Upper lobe of left lung (tissue), 6 donors: ENCODE results near the gene CEP19. TPM values are rescaled to one million over a fixed set of nuclear protein-coding genes. Genes with fewer than 3 reads are reported as not detected.

ENCODE experiments used
- ATAC-seq, 2 donors: fragments of 200-7000 bp; cut with Tn5 transposase; one replicate each; pipeline ENCODE4 v1.9.1; 2022; ENCODE audit warnings: mild to moderate bottlenecking in 2 of 2, moderate library complexity in 2 of 2; ENCODE audit not compliant: low FRiP score in 2 of 2
- DNase-seq, 2 donors: peaks; one replicate each; pipeline ENCODE4 v3.0.0-alpha.2; 2019 to 2020
- H3K27ac ChIP-seq, 4 donors: fragments of 200-600 bp; sonication (generic); one replicate each; pipeline ENCODE4 v1.5.1; 2016 to 2019
- H3K27me3 ChIP-seq, 4 donors: fragments of 200-600 bp; sonication (generic); one replicate each; pipeline ENCODE4 v1.5.1; 2017 to 2019
- H3K36me3 ChIP-seq, 4 donors: fragments of 200-600 bp; sonication (generic); one replicate each; pipeline ENCODE4 v1.5.1; 2016 to 2019
- H3K4me1 ChIP-seq, 4 donors: fragments of 200-600 bp; sonication (generic); one replicate each; pipeline ENCODE4 v1.5.1; 2018 to 2019
- H3K4me3 ChIP-seq, 4 donors: fragments of 200-600 bp; sonication (generic); one replicate each; pipeline ENCODE4 v1.5.1; 2017 to 2019; ENCODE audit warnings: mild to moderate bottlenecking in 2 of 4, moderate library complexity in 1 of 4
- H3K9me3 ChIP-seq, 4 donors: fragments of 200-600 bp; sonication (generic); one replicate each; pipeline ENCODE4 v1.5.1; 2018 to 2019
- EP300 ChIP-seq, 4 donors: sonication (generic); formaldehyde crosslinking; IDR thresholded peaks; one replicate each; pipeline ENCODE4 v1.5.1; 2017; ENCODE audit warnings: antibody characterized with exemption in 4 of 4, control low read depth in 2 of 4
- POLR2A ChIP-seq, 4 donors: fragments of 450-650 bp; IDR thresholded peaks; one replicate each; pipeline ENCODE4 v1.5.1; 2016 to 2017; ENCODE audit warnings: antibody characterized with exemption in 4 of 4, mild to moderate bottlenecking in 2 of 4
- POLR2AphosphoS5 ChIP-seq, 2 donors: sonication (generic); formaldehyde crosslinking; IDR thresholded peaks; one replicate each; pipeline ENCODE4 v1.5.1; 2017; ENCODE audit warnings: antibody characterized with exemption in 2 of 2
- WGBS, 2 donors: methylation state at CpG; one replicate each; pipeline ENCODE4 v1.1.5; 2017 to 2018; 5-methylcytosine and 5-hydroxymethylcytosine counted together
- total RNA-seq, 6 donors: library from RNA; depleted of rRNA in 4 of 6; stranded (reverse); fragments of >200 nt in 4 of 6; gene quantifications; one replicate each; pipeline versions ENCODE4 v1.1.0 to v1.2.1, GENCODE V29; 2016 to 2021
- TF ChIP-seq, protein P1 (sequence below), 6 experiments: fragments of 450-650 bp in 4 of 6; fragments of 200-600 bp in 2 of 6; sonication (generic) in 2 of 6; IDR thresholded peaks; one replicate each; pipeline ENCODE4 v1.5.1; 2016 to 2019; ENCODE audit warnings: antibody characterized with exemption in 6 of 6
- donor health status: DM: no; HTN: no; CAD: no; lungs with moderate emphysema.
- donor health status: DM: no; HTN: yes; CAD: no; lungs with severe emphysema.

The CEP19 gene
- total RNA-seq, 6 donors from 2014 or later, result 1.2 to 9.0 (median 2.6) TPM

DNA sequence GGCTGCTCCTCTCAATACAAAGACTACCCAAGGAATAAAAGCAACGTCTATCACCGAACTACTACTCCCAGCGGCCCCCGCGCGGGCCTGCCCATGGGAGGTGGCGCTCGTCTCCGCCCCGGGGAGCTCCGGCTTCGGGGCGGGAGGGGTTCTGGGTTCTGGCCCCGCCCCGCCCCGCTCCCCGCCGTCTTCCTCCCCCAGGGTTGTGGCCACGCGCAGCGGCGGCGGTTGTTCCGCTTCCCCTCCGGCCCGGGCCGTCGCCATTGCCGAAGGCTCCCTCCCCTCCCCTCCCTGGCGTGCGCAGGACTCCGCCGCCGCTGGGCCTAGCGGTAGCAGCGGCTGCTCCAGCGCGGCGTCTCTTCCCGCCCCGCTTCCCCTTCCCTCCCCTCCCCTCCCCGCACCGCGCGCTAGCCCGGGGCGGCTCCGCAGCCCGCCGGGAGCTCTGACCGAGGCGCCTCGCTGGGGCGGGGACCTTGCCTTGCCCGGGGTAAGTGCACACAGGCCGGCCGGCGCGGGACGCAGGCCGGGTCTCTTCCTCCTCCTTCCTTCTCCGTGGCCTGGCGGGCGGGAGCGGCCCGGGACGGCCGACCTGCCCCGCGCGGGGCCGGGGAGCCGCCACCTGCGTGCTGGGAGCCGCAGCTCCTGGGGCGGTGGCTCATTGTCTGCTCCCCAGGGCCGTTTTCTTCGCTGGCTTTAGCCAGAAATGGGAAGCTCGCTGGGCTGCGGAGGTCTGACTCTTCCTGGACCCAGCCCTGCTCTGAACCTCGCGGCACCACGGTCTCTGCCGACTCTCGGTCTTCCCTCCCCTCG is 27.8 kb upstream of the CEP19 start, which contains the start of gene PAK2:
Gene PAK2 (plus strand): TSS at position 187 of the 810 bp plus-strand sequence. CDS start 42,790 bp downstream, outside the sequence.
- 0 to 1% methylated on average over 12 to 51 of the region's 86 CpGs for WGBS, 2 donors
- peak in 3 of 4 donors; percentile 22 to 69 (median 62) for TF ChIP-seq POLR2A (IDR thresholded peaks at IDR 0.05)
- TF ChIP-seq POLR2AphosphoS5 (IDR thresholded peaks at IDR 0.05), result peak; percentile 85 to 92
- TF ChIP-seq, protein P1, sequence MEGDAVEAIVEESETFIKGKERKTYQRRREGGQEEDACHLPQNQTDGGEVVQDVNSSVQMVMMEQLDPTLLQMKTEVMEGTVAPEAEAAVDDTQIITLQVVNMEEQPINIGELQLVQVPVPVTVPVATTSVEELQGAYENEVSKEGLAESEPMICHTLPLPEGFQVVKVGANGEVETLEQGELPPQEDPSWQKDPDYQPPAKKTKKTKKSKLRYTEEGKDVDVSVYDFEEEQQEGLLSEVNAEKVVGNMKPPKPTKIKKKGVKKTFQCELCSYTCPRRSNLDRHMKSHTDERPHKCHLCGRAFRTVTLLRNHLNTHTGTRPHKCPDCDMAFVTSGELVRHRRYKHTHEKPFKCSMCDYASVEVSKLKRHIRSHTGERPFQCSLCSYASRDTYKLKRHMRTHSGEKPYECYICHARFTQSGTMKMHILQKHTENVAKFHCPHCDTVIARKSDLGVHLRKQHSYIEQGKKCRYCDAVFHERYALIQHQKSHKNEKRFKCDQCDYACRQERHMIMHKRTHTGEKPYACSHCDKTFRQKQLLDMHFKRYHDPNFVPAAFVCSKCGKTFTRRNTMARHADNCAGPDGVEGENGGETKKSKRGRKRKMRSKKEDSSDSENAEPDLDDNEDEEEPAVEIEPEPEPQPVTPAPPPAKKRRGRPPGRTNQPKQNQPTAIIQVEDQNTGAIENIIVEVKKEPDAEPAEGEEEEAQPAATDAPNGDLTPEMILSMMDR (IDR thresholded peaks at IDR 0.05), result peak in 1 of 6 experiments; percentile 6
- no peak for TF ChIP-seq EP300 (IDR thresholded peaks at IDR 0.05)
- ATAC-seq, result peak; percentile 98 to 99
- Histone ChIP-seq H3K9me3 (no peaks in the 10 kb centered on the region), H3K4me1 (peaks cover 11 to 41% (median 19%) of the 10 kb centered on the region in 4 donors), H3K27me3 (no peaks in the 10 kb centered on the region), H3K36me3 (no peaks in the 10 kb centered on the region), H3K27ac (peak within 1 kb of the TSS; percentile 93 to 100 (median 98)), H3K4me3 (peak within 1 kb of the TSS; percentile 56 to 98 (median 85))
- peak; percentile 96 to 98 for DNase-seq

- 83 to 84% methylated on average over 6 of the region's 6 CpGs for WGBS, 2 donors
- TF ChIP-seq POLR2AphosphoS5 (IDR thresholded peaks at IDR 0.05) (no peak), EP300 (IDR thresholded peaks at IDR 0.05) (no peak), POLR2A (IDR thresholded peaks at IDR 0.05) (no peak)
- TF ChIP-seq, protein P1 (IDR thresholded peaks at IDR 0.05), result no peak
- Histone ChIP-seq H3K27ac (no peak overlapping the region), H3K4me3 (no peak overlapping the region), H3K27me3 (no peaks in the 10 kb centered on the region), H3K4me1 (peaks cover 9 to 23% (median 14%) of the 10 kb centered on the region in 4 donors), H3K36me3 (peaks cover 0 to 15% (median 0%) of the 10 kb centered on the region in 4 donors), H3K9me3 (no peaks in the 10 kb centered on the region)
- no peak for DNase-seq
- ATAC-seq, result no peak
These were observed 25.6 kb upstream of the CEP19 start for GRCh38 chr3:196737655-196738054.

DNA sequence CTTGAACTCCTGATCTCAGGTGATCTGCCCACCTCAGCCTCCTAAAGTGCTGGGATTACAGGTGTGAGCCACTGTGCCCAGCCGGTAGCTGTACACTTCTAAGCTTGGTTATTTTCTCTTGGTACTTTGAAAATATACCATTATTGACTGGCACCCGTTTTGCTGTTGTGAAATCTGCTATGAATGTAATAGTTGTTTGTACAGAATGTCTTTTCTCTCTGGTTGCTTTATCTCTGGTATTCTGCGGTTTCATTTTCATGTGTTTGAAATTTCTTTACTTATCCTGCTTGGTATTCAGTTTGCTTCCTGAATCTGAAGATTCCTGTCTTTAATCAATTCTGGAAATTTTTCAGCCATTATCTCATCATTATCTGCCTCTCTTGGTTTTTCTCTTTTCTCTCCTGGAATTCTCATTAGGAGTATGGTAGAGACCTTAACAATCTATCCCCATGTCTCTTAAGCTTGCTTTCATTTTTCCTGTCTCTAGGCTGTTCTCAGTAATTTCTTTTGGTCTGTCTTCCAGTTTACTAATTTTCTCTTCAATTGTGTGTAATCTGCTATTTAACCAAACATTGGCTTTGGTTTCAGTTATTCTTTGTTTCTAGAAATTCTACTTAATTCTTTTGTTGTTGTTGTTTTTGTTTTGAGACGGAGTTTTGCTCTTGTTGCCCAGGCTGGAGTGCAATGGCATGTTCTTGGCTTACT is 24.8 kb upstream of the CEP19 start:
- WGBS, 2 donors, result 92 to 94% methylated on average over 4 of the region's 4 CpGs
- Histone ChIP-seq H3K27ac (no peak overlapping the region), H3K9me3 (no peaks in the 10 kb centered on the region), H3K36me3 (peaks cover 0 to 15% (median 0%) of the 10 kb centered on the region in 4 donors), H3K27me3 (no peaks in the 10 kb centered on the region), H3K4me1 (peaks cover 6 to 14% (median 11%) of the 10 kb centered on the region in 4 donors), H3K4me3 (no peak overlapping the region)
- ATAC-seq, result no peak
- no peak for TF ChIP-seq POLR2A (IDR thresholded peaks at IDR 0.05)
- TF ChIP-seq, protein P1 (IDR thresholded peaks at IDR 0.05), result no peak
- no peak for TF ChIP-seq POLR2AphosphoS5 (IDR thresholded peaks at IDR 0.05)
- no peak for TF ChIP-seq EP300 (IDR thresholded peaks at IDR 0.05)
- no peak for DNase-seq

DNA sequence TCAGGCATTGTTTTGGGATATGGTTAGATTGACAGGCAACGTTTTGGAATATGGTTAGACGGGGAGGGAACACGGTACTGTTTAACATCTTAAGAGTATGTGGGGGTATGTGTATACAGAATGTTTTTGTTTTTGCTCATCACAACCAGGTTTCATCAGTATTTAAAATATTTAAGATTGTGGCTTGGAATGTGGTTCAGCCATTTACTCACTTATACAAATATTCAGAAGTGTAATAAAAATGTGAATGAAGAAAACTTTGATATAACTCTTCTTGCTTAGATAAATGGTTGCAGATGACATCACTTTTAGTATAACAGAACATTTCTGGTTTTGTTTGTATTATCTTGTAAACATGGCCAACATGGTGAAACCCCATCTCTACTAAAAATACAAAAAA is 23.7 kb upstream of the CEP19 start:
- peaks cover 0 to 6% (median 4%) of the 10 kb centered on the region in 4 donors for H3K4me1 ChIP-seq
- no peak overlapping the region for H3K4me3 ChIP-seq
- 94 to 96% methylated on average over 3 of the region's 3 CpGs for WGBS, 2 donors
- DNase-seq, result no peak
- no peaks in the 10 kb centered on the region for H3K27me3 ChIP-seq
- H3K36me3 ChIP-seq, result peaks cover 0 to 18% (median 0%) of the 10 kb centered on the region in 4 donors
- H3K27ac ChIP-seq, result no peak overlapping the region
- TF ChIP-seq, protein P1 (IDR thresholded peaks at IDR 0.05), result no peak
- no peak for ATAC-seq
- H3K9me3 ChIP-seq, result no peaks in the 10 kb centered on the region
